Ovary (tissue), 3 donors: ENCODE results near the gene RND1.

Experiments used
- CTCF ChIP-seq, 3 donors: fragments of 450-650 bp in 2 of 3; fragments of 200-600 bp in 1 of 3; IDR thresholded peaks; one replicate each; pipeline versions ENCODE4 v1.5.1 to v1.8.0; 2016 to 2022; ENCODE audit warnings: antibody characterized with exemption in 3 of 3, mild to moderate bottlenecking in 1 of 3
- EP300 ChIP-seq: sonication (generic); formaldehyde crosslinking; IDR thresholded peaks from one replicate; pipeline ENCODE4 v1.6.1; 2017; ENCODE audit warnings: antibody characterized with exemption
- POLR2A ChIP-seq: fragments of 450-650 bp; IDR thresholded peaks from one replicate; pipeline ENCODE4 v1.6.1; 2017; ENCODE audit warnings: antibody characterized with exemption, mild to moderate bottlenecking, moderate library complexity
- donor health status: DM: no; HTN: no; CAD: no.

- TF ChIP-seq EP300 = no peak
- TF ChIP-seq POLR2A = no peak
- no peak for TF ChIP-seq CTCF (IDR thresholded peaks at IDR 0.05)
Measured at GRCh38 chr12:48854488-48854887, 11.2 kb downstream of the RND1 start.
